HepG2 (cell line): ENCODE results near the gene FAM229A. TPM values are rescaled to one million over a fixed set of nuclear protein-coding genes. Genes with fewer than 3 reads are reported as not detected.

ENCODE experiments used
- ATAD3A ChIP-seq: sonication (generic); formaldehyde crosslinking; IDR thresholded peaks from 2 replicates; pipeline ENCODE4 v1.4.0; 2020; ENCODE audit warnings: missing genetic modification reagents
- EP300 ChIP-seq, 3 experiments: sonication (generic) in 1 of 3; formaldehyde crosslinking in 1 of 3; IDR thresholded peaks; 2 replicates each; pipeline versions ENCODE4 v1.5.1 to v1.6.1; 2011 to 2020; ENCODE audit warnings: low read depth in 2 of 3, low read length in 2 of 3, borderline replicate concordance in 1 of 3, improper control_type of control experiment in 1 of 3, mild to moderate bottlenecking in 1 of 3, missing genetic modification reagents in 1 of 3, moderate library complexity in 1 of 3
- HNF4A ChIP-seq: sonication (generic); formaldehyde crosslinking; IDR thresholded peaks from 2 replicates; pipeline ENCODE4 v1.4.0; 2020; ENCODE audit warnings: missing genetic modification reagents
- KLF16 ChIP-seq, 2 experiments: sonication (generic) in 1 of 2; formaldehyde crosslinking in 1 of 2; IDR thresholded peaks; 2 replicates each; pipeline versions ENCODE4 v1.6.1 to v1.8.0; 2016 to 2023; ENCODE audit warnings: missing genetic modification reagents in 2 of 2, missing compliant biosample characterization in 1 of 2
- MED8 ChIP-seq: sonication (generic); formaldehyde crosslinking; IDR thresholded peaks from 2 replicates; pipeline ENCODE4 v1.8.1; 2023; ENCODE audit warnings: mild to moderate bottlenecking, missing genetic modification reagents; ENCODE audit not compliant: insufficient replicate concordance
- MXI1 ChIP-seq: IDR thresholded peaks from 3 replicates; pipeline ENCODE4 v1.6.1; 2012; ENCODE audit warnings: low read depth, low read length, inconsistent platforms, borderline replicate concordance
- NFIC ChIP-seq: IDR thresholded peaks from 2 replicates; pipeline ENCODE4 v1.6.1; 2012; ENCODE audit warnings: mild to moderate bottlenecking, low read length, inconsistent platforms
- POLR2AphosphoS2 ChIP-seq: IDR thresholded peaks from 2 replicates; pipeline ENCODE4 v1.6.1; 2011; ENCODE audit warnings: low read depth, low read length, improper control_type of control experiment
- RBAK ChIP-seq: sonication (generic); formaldehyde crosslinking; IDR thresholded peaks from 2 replicates; pipeline ENCODE4 v1.5.1; 2020; ENCODE audit warnings: mild to moderate bottlenecking, missing genetic modification reagents
- SETDB1 ChIP-seq: sonication (generic); formaldehyde crosslinking; IDR thresholded peaks from 2 replicates; pipeline ENCODE4 v1.5.1; 2020; ENCODE audit warnings: missing genetic modification reagents, mild to moderate bottlenecking, borderline replicate concordance
- SMARCC2 ChIP-seq: fragments of 450-650 bp; IDR thresholded peaks from 2 replicates; pipeline ENCODE4 v1.6.1; 2017; ENCODE audit warnings: antibody characterized with exemption, mild to moderate bottlenecking
- SNAPC2 ChIP-seq: sonication (generic); formaldehyde crosslinking; IDR thresholded peaks from 2 replicates; pipeline ENCODE4 v1.8.1; 2022; ENCODE audit warnings: mild to moderate bottlenecking, missing genetic modification reagents
- TBP ChIP-seq: sonication (generic); formaldehyde crosslinking; IDR thresholded peaks from 2 replicates; pipeline ENCODE4 v1.5.0; 2020; ENCODE audit warnings: missing genetic modification reagents
- TCF12 ChIP-seq, 2 experiments: fragments of 450-650 bp in 1 of 2; sonication (generic) in 1 of 2; formaldehyde crosslinking in 1 of 2; IDR thresholded peaks; 2 replicates each; pipeline versions ENCODE4 v1.6.1 to v1.8.0; 2017 to 2022; ENCODE audit warnings: antibody characterized with exemption in 1 of 2, mild to moderate bottlenecking in 1 of 2, missing genetic modification reagents in 1 of 2, moderate library complexity in 1 of 2
- THYN1 ChIP-seq: sonication (generic); formaldehyde crosslinking; IDR thresholded peaks from 2 replicates; pipeline ENCODE4 v1.8.1; 2023; ENCODE audit warnings: low read depth, mild to moderate bottlenecking, moderate library complexity, missing genetic modification reagents, borderline replicate concordance
- ZBTB20 ChIP-seq: sonication (generic); formaldehyde crosslinking; IDR thresholded peaks from 2 replicates; pipeline ENCODE4 v1.8.1; 2023; ENCODE audit warnings: missing genetic modification reagents, low read depth, mild to moderate bottlenecking, borderline replicate concordance
- ZKSCAN5 ChIP-seq: sonication (generic); formaldehyde crosslinking; IDR thresholded peaks from 2 replicates; pipeline ENCODE4 v1.5.1; 2020; ENCODE audit warnings: mild to moderate bottlenecking, missing genetic modification reagents
- ZKSCAN8 ChIP-seq: IDR thresholded peaks from 2 replicates; pipeline ENCODE4 v1.6.1; 2016; ENCODE audit warnings: borderline replicate concordance, missing genetic modification reagents, missing compliant biosample characterization
- ZNF101 ChIP-seq: sonication (generic); formaldehyde crosslinking; IDR thresholded peaks from 2 replicates; pipeline ENCODE4 v1.4.0; 2020; ENCODE audit warnings: mild to moderate bottlenecking, low read depth, missing genetic modification reagents, borderline replicate concordance
- ZNF382 ChIP-seq: sonication (generic); formaldehyde crosslinking; IDR thresholded peaks from 2 replicates; pipeline ENCODE4 v1.5.0; 2020; ENCODE audit warnings: missing genetic modification reagents, mild to moderate bottlenecking, borderline replicate concordance
- ZNF431 ChIP-seq: sonication (generic); formaldehyde crosslinking; IDR thresholded peaks from 2 replicates; pipeline ENCODE4 v1.9.0; 2022; ENCODE audit warnings: missing genetic modification reagents, low read depth, mild to moderate bottlenecking, borderline replicate concordance
- ZNF619 ChIP-seq: sonication (generic); formaldehyde crosslinking; IDR thresholded peaks from 2 replicates; pipeline ENCODE4 v1.4.0; 2020; ENCODE audit warnings: mild to moderate bottlenecking, missing genetic modification reagents
- ZNF644 ChIP-seq: IDR thresholded peaks from 2 replicates; pipeline ENCODE4 v1.6.1; 2016; ENCODE audit warnings: low read depth
- ZNF660 ChIP-seq: sonication (generic); formaldehyde crosslinking; IDR thresholded peaks from 2 replicates; pipeline ENCODE4 v1.5.1; 2020; ENCODE audit warnings: mild to moderate bottlenecking, low read depth, missing genetic modification reagents, borderline replicate concordance
- ZXDC ChIP-seq: sonication (generic); formaldehyde crosslinking; IDR thresholded peaks from 2 replicates; pipeline ENCODE4 v1.5.0; 2020; ENCODE audit warnings: mild to moderate bottlenecking, missing genetic modification reagents
- polyA plus RNA-seq, 8 experiments: library from polyadenylated mRNA; depleted of rRNA in 3 of 8; stranded (reverse) in 7 of 8; unstranded in 1 of 8; fragments of >200 nt; fragmentation: Illumina TruSeq in 4 of 8; extraction: Trizol in 4 of 8; gene quantifications; 2 replicates each; pipeline versions ENCODE4 v1.2.1 to v1.2.3, GENCODE V29; 2011 to 2016; ENCODE audit warnings: low read depth in 4 of 8, missing spikeins in 1 of 8, mixed read lengths in 1 of 8; ENCODE audit not compliant: insufficient read depth in 1 of 8
- total RNA-seq, 5 experiments: library from RNA; depleted of rRNA; stranded (reverse); fragments of >200 nt; fragmentation: Illumina TruSeq; extraction: Trizol; gene quantifications; 2 replicates each; pipeline ENCODE4 v1.2.3, GENCODE V29; 2016; ENCODE audit warnings: low read depth in 1 of 5
- TF ChIP-seq, protein P1 (sequence below): sonication (generic); formaldehyde crosslinking; IDR thresholded peaks from 2 replicates; pipeline ENCODE4 v1.4.0; 2020; ENCODE audit warnings: mild to moderate bottlenecking, missing genetic modification reagents, borderline replicate concordance

FAM229A gene
- total and polyA plus RNA-seq, 2 of the 13 experiments (the other 11 are each of a cell fraction or from before 2014, with no cell fraction given): 3.2 to 17.6 TPM

GRCh38 chr1:32351399-32352238 lies 10.7 kb downstream of the FAM229A start (continued):
- TF ChIP-seq EP300 (IDR thresholded peaks at IDR 0.05; ENCODE audit: low read depth in 2 of 2, low read length in 2 of 2) (no peak), EP300 (CRISPR knock-in tag; IDR thresholded peaks at IDR 0.05; ENCODE audit: borderline replicate concordance) (no peak), ZNF619 (CRISPR knock-in tag) (no peak), POLR2AphosphoS2 (no peak), ZNF660 (CRISPR knock-in tag) (no peak), ZKSCAN8 (CRISPR knock-in tag) (no peak), ZNF382 (CRISPR knock-in tag) (no peak), SMARCC2 (no peak), SNAPC2 (CRISPR knock-in tag) (0 out of 2 replicates have a peak, but pooled peaks have one; percentile 10), ZNF101 (CRISPR knock-in tag) (no peak), THYN1 (CRISPR knock-in tag) (no peak), ZNF431 (CRISPR knock-in tag) (peak; percentile 47; the same call in 1 of the 2 replicates), ZKSCAN5 (CRISPR knock-in tag) (no peak), ZXDC (CRISPR knock-in tag) (peak; percentile 99), NFIC (no peak), TBP (CRISPR knock-in tag) (no peak), MXI1 (peak; percentile 73; the same call in 1 of the 3 replicates), ZNF644 (no peak), KLF16 (CRISPR knock-in tag; IDR thresholded peaks at IDR 0.05) (no peak), RBAK (no peak), TCF12 (IDR thresholded peaks at IDR 0.05) (no peak), TCF12 (CRISPR knock-in tag; IDR thresholded peaks at IDR 0.05) (peak; percentile 50; the same call in 1 of the 2 replicates), HNF4A (CRISPR knock-in tag) (no peak), ATAD3A (CRISPR knock-in tag) (no peak), MED8 (CRISPR knock-in tag) (no peak), SETDB1 (CRISPR knock-in tag) (no peak), ZBTB20 (CRISPR knock-in tag) (no peak; the same call in 1 of the 2 replicates)
- TF ChIP-seq, protein P1, sequence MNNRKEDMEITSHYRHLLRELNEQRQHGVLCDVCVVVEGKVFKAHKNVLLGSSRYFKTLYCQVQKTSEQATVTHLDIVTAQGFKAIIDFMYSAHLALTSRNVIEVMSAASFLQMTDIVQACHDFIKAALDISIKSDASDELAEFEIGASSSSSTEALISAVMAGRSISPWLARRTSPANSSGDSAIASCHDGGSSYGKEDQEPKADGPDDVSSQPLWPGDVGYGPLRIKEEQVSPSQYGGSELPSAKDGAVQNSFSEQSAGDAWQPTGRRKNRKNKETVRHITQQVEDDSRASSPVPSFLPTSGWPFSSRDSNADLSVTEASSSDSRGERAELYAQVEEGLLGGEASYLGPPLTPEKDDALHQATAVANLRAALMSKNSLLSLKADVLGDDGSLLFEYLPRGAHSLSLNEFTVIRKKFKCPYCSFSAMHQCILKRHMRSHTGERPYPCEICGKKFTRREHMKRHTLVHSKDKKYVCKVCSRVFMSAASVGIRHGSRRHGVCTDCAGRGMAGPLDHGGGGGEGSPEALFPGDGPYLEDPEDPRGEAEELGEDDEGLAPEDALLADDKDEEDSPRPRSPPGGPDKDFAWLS (CRISPR knock-in tag): no peak
